ENCODE measurements around the gene CNOT4.
"Not testable (repeated sequence)": the region's sequence is repeated elsewhere in the genome, so short reads cannot be mapped to it uniquely, and the experiment has no call there.

DNA sequence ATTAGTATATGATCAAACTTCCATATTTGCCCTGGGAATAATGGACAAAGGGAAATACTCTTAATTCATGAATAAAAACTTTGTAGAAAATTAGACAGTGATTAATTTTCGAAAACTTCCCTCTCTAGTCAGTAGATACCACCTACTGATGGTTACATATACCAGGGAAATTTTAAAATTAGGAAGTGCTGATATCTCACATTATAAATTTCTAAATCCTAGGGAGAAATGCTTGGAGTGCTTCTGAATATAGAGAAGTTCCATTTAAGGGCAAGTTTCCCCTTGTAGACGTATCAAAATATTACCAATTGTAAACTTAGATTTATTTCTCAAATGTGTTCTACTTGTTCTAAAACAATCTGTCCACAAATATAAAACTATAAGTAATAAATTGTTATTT is 64.6 kb downstream of the CNOT4 start:
- TF ChIP-seq, protein P1, sequence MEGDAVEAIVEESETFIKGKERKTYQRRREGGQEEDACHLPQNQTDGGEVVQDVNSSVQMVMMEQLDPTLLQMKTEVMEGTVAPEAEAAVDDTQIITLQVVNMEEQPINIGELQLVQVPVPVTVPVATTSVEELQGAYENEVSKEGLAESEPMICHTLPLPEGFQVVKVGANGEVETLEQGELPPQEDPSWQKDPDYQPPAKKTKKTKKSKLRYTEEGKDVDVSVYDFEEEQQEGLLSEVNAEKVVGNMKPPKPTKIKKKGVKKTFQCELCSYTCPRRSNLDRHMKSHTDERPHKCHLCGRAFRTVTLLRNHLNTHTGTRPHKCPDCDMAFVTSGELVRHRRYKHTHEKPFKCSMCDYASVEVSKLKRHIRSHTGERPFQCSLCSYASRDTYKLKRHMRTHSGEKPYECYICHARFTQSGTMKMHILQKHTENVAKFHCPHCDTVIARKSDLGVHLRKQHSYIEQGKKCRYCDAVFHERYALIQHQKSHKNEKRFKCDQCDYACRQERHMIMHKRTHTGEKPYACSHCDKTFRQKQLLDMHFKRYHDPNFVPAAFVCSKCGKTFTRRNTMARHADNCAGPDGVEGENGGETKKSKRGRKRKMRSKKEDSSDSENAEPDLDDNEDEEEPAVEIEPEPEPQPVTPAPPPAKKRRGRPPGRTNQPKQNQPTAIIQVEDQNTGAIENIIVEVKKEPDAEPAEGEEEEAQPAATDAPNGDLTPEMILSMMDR (IDR thresholded peaks at IDR 0.05), result not testable (repeated sequence)
- not testable (repeated sequence) for TF ChIP-seq HDAC2 (IDR thresholded peaks at IDR 0.05); POLR2A (IDR thresholded peaks at IDR 0.05; ENCODE audit: low read length); NR3C1 (IDR thresholded peaks at IDR 0.05); NFE2L2 (conservative IDR thresholded peaks at IDR 0.05; ENCODE audit: low read length); RNF2 (IDR thresholded peaks at IDR 0.05; ENCODE audit: borderline replicate concordance, low read depth); EP300 (IDR thresholded peaks at IDR 0.05)
- TF ChIP-seq, protein P2, sequence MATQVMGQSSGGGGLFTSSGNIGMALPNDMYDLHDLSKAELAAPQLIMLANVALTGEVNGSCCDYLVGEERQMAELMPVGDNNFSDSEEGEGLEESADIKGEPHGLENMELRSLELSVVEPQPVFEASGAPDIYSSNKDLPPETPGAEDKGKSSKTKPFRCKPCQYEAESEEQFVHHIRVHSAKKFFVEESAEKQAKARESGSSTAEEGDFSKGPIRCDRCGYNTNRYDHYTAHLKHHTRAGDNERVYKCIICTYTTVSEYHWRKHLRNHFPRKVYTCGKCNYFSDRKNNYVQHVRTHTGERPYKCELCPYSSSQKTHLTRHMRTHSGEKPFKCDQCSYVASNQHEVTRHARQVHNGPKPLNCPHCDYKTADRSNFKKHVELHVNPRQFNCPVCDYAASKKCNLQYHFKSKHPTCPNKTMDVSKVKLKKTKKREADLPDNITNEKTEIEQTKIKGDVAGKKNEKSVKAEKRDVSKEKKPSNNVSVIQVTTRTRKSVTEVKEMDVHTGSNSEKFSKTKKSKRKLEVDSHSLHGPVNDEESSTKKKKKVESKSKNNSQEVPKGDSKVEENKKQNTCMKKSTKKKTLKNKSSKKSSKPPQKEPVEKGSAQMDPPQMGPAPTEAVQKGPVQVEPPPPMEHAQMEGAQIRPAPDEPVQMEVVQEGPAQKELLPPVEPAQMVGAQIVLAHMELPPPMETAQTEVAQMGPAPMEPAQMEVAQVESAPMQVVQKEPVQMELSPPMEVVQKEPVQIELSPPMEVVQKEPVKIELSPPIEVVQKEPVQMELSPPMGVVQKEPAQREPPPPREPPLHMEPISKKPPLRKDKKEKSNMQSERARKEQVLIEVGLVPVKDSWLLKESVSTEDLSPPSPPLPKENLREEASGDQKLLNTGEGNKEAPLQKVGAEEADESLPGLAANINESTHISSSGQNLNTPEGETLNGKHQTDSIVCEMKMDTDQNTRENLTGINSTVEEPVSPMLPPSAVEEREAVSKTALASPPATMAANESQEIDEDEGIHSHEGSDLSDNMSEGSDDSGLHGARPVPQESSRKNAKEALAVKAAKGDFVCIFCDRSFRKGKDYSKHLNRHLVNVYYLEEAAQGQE (IDR thresholded peaks at IDR 0.05), result not testable (repeated sequence)
- TF ChIP-seq, protein P3, sequence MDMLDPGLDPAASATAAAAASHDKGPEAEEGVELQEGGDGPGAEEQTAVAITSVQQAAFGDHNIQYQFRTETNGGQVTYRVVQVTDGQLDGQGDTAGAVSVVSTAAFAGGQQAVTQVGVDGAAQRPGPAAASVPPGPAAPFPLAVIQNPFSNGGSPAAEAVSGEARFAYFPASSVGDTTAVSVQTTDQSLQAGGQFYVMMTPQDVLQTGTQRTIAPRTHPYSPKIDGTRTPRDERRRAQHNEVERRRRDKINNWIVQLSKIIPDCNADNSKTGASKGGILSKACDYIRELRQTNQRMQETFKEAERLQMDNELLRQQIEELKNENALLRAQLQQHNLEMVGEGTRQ (IDR thresholded peaks at IDR 0.05), result not testable (repeated sequence)
